RWPE2 (cell line): ENCODE data around the gene WDR46.
"Not testable (repeated sequence)": the region's sequence is repeated elsewhere in the genome, so short reads cannot be mapped to it uniquely, and the experiment has no call there.

ENCODE experiments used
- ATAC-seq: fragments of 200-7000 bp; cut with Tn5 transposase; 3 replicates; pipeline ENCODE4 v1.9.1; 2021; ENCODE audit warnings: low read depth
- DNase-seq: peaks from one replicate; pipeline ENCODE4 v3.0.0-alpha.2; 2020; ENCODE audit warnings: low spot score
- H3K27ac ChIP-seq: fragments of 450-650 bp; 2 replicates; pipeline ENCODE4 v1.5.1; 2017; ENCODE audit warnings: mild to moderate bottlenecking; ENCODE audit not compliant: poor library complexity, severe bottlenecking
- H3K27me3 ChIP-seq: fragments of 250-450 bp; sonication (Bioruptor Pico); 2 replicates; pipeline ENCODE4 v1.5.1; 2021; ENCODE audit warnings: mild to moderate bottlenecking, moderate library complexity; ENCODE audit not compliant: insufficient read depth, poor library complexity, severe bottlenecking
- H3K36me3 ChIP-seq: fragments of 250-450 bp; sonication (Bioruptor Pico); 2 replicates; pipeline ENCODE4 v1.5.1; 2020; ENCODE audit warnings: low read depth, mild to moderate bottlenecking, moderate library complexity
- H3K4me1 ChIP-seq: fragments of 250-450 bp; sonication (Bioruptor Pico); 2 replicates; pipeline ENCODE4 v1.5.1; 2021; ENCODE audit warnings: mild to moderate bottlenecking, moderate library complexity; ENCODE audit not compliant: insufficient read depth, poor library complexity, severe bottlenecking
- H3K4me3 ChIP-seq: fragments of 250-450 bp; sonication (Bioruptor Pico); 2 replicates; pipeline ENCODE4 v1.5.1; 2021; ENCODE audit warnings: mild to moderate bottlenecking, moderate library complexity; ENCODE audit not compliant: severe bottlenecking
- H3K9me3 ChIP-seq: fragments of 250-450 bp; sonication (Bioruptor Pico); 2 replicates; pipeline ENCODE4 v1.5.1; 2021; ENCODE audit warnings: mild to moderate bottlenecking, moderate library complexity; ENCODE audit not compliant: severe bottlenecking
- CTCF ChIP-seq: fragments of 450-650 bp; IDR thresholded peaks from one replicate; pipeline ENCODE4 v1.5.1; 2017; ENCODE audit warnings: mild to moderate bottlenecking, moderate library complexity; ENCODE audit not compliant: poor library complexity, severe bottlenecking

Gene WDR46

GRCh38 chr6:33276864-33277662, 12.0 kb downstream of the WDR46 start, which contains the start of gene B3GALT4:
TSS of gene B3GALT4 (plus strand) at chr6:33277123. CDS start at chr6:33277420, 297 bp downstream.
- Histone ChIP-seq H3K4me1 (peaks cover 33% of the 10 kb centered on the region), H3K27ac (peak within 1 kb of the TSS; percentile 84), H3K27me3 (no peaks in the 10 kb centered on the region), H3K36me3 (peaks cover 60% of the 10 kb centered on the region), H3K4me3 (peak within 1 kb of the TSS; percentile 31), H3K9me3 (no peaks in the 10 kb centered on the region)
- TF ChIP-seq CTCF = peak; percentile 41
- DNase-seq = no peak
- peak; percentile 67 for ATAC-seq

GRCh38 chr6:33276581-33276863, 12.5 kb downstream of the WDR46 start:
- no peak for TF ChIP-seq CTCF
- no peaks in the 10 kb centered on the region for H3K9me3 ChIP-seq
- H3K4me3 ChIP-seq = peak overlapping the region; percentile 31
- ATAC-seq (peak; percentile 4; the same call in 2 of the 3 replicates), DNase-seq (no peak)
- H3K27ac ChIP-seq = peak overlapping the region; percentile 84
- no peaks in the 10 kb centered on the region for H3K27me3 ChIP-seq
- peaks cover 33% of the 10 kb centered on the region for H3K4me1 ChIP-seq
- H3K36me3 ChIP-seq = peaks cover 60% of the 10 kb centered on the region

GRCh38 chr6:33275795-33276580, 13.1 kb downstream of the WDR46 start:
- Histone ChIP-seq H3K27ac (peak overlapping the region; percentile 84), H3K4me3 (peak overlapping the region; percentile 31), H3K4me1 (peaks cover 33% of the 10 kb centered on the region), H3K36me3 (peaks cover 58% of the 10 kb centered on the region)
- H3K27me3 ChIP-seq, ATAC-seq, DNase-seq, H3K9me3 ChIP-seq: not testable (repeated sequence)

GRCh38 chr6:33273924-33274902, 14.8 kb downstream of the WDR46 start:
- H3K27me3 ChIP-seq = no peaks in the 10 kb centered on the region

More at GRCh38 chr6:33273924-33274902, 14.8 kb downstream of the WDR46 start:
- no peak for ATAC-seq
- Histone ChIP-seq H3K36me3 (peaks cover 51% of the 10 kb centered on the region), H3K9me3 (no peaks in the 10 kb centered on the region), H3K4me3 (peak overlapping the region; percentile 61), H3K27ac (peak overlapping the region; percentile 84), H3K4me1 (peaks cover 33% of the 10 kb centered on the region)
- no peak for TF ChIP-seq CTCF
- DNase-seq = no peak
